GM10266 (cell line): Measurements from ENCODE around the gene TSSC4.

Experiments used
- DNase-seq: peaks from one replicate; pipeline ENCODE4 v3.0.0; 2012; ENCODE audit errors: extremely low spot score
- CTCF ChIP-seq: IDR thresholded peaks from 2 replicates; pipeline ENCODE4 v1.5.1; 2012; ENCODE audit warnings: mild to moderate bottlenecking, low read depth; ENCODE audit not compliant: control insufficient read depth, insufficient read depth; ENCODE audit errors: missing control alignments

Gene TSSC4

GRCh38 chr11:2422461-2423156 lies 22.1 kb downstream of the TSSC4 start:
- no peak for DNase-seq
- no peak for TF ChIP-seq CTCF

GRCh38 chr11:2423157-2424025 lies 22.8 kb downstream of the TSSC4 start:
- TF ChIP-seq CTCF = no peak
- no peak for DNase-seq

GRCh38 chr11:2424811-2425495 lies 24.4 kb downstream of the TSSC4 start:
- no peak for DNase-seq
- no peak for TF ChIP-seq CTCF

GRCh38 chr11:2425506-2425905 lies 25.0 kb downstream of the TSSC4 start:
- no peak for DNase-seq

GRCh38 chr11:2426221-2426620 lies 25.7 kb downstream of the TSSC4 start:
- no peak for TF ChIP-seq CTCF
- no peak for DNase-seq

More at GRCh38 chr11:2425506-2425905, 25.0 kb downstream of the TSSC4 start:
- TF ChIP-seq CTCF = no peak

- DNase-seq = no peak
- TF ChIP-seq CTCF = no peak
Measured at GRCh38 chr11:2426826-2427521, 26.4 kb downstream of the TSSC4 start.
